T1000 (cell line): Measurements from ENCODE around the gene TOP2B.

Experiments
- DNase-seq: peaks from one replicate; lab custom pipeline; 2025; ENCODE audit warnings: mixed read lengths; lab: John Stamatoyannopoulos, UW

Gene TOP2B

GRCh38 chr3:25557694-25558093, 107.0 kb downstream of the TOP2B start:
- no peak for DNase-seq

GRCh38 chr3:25556447-25556846, 108.3 kb downstream of the TOP2B start:
- DNase-seq = no peak

DNA sequence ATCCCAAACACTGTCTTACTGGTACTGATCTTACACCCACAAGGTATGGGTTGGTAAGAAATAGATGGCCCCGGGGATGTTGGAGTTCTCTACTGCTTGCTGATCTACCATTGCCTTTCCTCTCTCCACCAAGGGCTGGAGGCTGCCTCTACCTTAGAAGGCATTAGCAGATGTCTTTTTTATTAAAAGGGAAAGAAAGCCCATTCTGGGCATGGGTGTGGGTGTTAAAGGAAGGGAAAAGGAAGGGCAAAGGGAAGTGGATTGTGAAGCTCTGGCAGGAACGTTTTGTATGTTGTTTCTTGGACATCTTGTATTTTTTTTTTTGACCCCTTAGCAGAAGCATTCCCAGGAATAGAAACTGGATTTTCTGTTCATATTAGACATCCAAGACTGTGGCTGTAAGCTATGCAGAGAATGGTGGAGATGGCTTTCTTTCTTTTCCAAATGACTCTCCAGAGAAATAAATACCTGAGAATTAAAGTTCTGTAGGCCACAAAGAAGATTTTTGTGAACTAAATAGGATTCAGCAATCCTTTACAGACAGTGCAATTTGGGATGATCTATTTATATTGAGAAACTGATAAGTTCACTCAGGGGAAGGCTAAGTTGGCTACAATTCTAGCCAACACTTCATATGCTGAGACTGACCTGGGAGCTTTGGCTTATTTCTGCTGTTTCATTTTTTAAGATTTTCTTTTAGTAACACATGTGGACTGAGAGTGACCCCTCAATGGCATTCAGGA, 108.8 kb downstream of the TOP2B start:
- DNase-seq = no peak

DNA sequence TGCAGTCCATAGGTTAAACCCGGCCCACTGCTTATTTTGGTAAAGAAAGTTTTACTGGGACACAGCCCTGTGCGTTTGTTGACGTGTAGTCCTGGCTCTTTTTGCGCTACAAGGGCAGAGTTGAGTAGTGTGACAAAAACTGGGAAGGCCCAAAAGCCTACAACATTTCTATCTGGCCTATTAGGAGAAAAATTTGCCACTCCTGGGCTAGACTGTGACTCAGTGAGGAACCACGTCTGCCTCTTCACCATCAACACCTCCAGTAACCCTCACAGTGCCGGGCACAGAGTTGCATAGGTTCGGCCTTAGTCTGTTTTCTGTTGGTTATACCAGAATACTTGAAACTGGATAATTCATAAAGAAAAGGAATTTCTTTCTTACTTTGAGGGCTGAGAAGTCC, 110.3 kb downstream of the TOP2B start:
- DNase-seq = no peak

GRCh38 chr3:25552251-25552650, 112.5 kb downstream of the TOP2B start:
- DNase-seq = no peak

DNA sequence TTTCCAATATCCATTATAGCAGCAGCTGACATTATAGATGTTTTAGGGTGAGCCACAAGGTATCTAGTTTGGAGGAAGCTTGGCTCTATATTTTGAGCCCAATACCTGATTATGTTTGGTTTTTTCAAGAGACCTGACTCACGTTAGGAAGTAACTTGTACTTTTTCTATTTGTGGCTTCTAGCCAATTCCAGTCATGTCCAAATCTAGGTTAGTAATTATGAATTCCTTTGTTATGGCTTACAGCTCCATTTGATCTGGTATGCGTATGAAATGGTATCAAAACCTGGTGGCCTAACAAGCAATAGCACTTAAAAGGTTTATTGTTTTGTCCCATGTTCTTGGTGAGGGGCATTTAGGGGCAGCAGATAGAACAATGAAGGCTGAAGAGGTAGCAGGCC, 115.9 kb downstream of the TOP2B start:
- DNase-seq = no peak

DNA sequence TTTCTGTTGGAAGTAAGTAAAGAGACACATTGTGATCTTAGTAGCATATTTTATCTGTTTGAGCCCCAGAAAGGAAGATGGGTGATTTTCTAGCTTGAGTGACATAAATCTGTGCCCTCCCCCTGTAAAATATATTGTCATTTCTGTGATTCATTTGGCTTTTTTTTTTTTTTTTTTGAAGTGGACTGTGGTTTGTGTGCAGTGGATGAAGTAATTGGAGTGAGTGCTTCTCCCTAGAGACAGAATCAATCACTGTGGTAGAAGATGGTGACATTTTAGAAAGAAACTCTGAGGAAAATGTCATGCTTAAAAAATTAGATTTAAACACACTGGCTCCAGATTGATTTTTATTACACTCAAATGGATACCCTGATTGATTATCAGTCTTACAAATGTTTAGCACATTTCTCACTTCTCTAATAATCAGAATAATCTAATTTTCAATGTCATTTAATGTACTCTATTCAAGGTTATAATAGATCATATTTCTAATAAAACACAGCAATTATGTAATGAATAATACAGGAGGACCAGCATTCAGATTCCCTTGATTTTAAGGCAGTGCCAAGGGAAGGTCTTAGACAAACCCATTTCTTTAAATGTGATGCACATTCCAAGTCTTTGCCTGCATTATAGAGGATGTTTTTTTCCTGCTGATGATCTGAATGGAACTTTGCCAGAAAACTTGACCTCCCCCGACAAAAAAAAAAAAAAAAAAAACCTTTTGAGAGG, 116.6 kb downstream of the TOP2B start:
- no peak for DNase-seq
